ENCODE data around the gene CD82.
A peak's percentile ranks its signal among the peaks of the same experiment; 100 is the strongest.

CD82 gene

GRCh38 chr11:44589301-44589700 lies 23.8 kb downstream of the CD82 start:
- peaks cover 0 to 11% (median 5%) of the 10 kb centered on the region in 5 donors for H3K36me3 ChIP-seq (ENCODE audit: control insufficient read depth in 5 of 5, insufficient read depth in 5 of 5, low read length in 5 of 5)
- H3K27ac ChIP-seq (ENCODE audit: low read depth, low read length), result no peak overlapping the region
- no peak overlapping the region for H3K9ac ChIP-seq (ENCODE audit: low read length in 5 of 5)
- H3K27me3 ChIP-seq (ENCODE audit: control insufficient read depth in 5 of 5, insufficient read depth in 4 of 5, low read length in 5 of 5), result no peaks in the 10 kb centered on the region
- H3K4me3 ChIP-seq (ENCODE audit: low read depth in 1 of 5, low read length in 5 of 5), result no peak overlapping the region
- H3K4me1 ChIP-seq (ENCODE audit: control insufficient read depth in 5 of 5, insufficient read depth in 5 of 5, low read length in 5 of 5), result peaks cover 13 to 28% (median 19%) of the 10 kb centered on the region in 5 donors
- no peaks in the 10 kb centered on the region for H3K9me3 ChIP-seq (ENCODE audit: control insufficient read depth in 5 of 5, low read length in 5 of 5)

- no peaks in the 10 kb centered on the region for H3K27me3 ChIP-seq (ENCODE audit: control insufficient read depth in 5 of 5, insufficient read depth in 4 of 5, low read length in 5 of 5)
- H3K4me3 ChIP-seq (ENCODE audit: low read depth in 1 of 5, low read length in 5 of 5), result no peak overlapping the region
- peaks cover 10 to 25% (median 19%) of the 10 kb centered on the region in 5 donors for H3K4me1 ChIP-seq (ENCODE audit: control insufficient read depth in 5 of 5, insufficient read depth in 5 of 5, low read length in 5 of 5)
- H3K36me3 ChIP-seq (ENCODE audit: control insufficient read depth in 5 of 5, insufficient read depth in 5 of 5, low read length in 5 of 5), result peaks cover 0 to 11% (median 5%) of the 10 kb centered on the region in 5 donors
- no peaks in the 10 kb centered on the region for H3K9me3 ChIP-seq (ENCODE audit: control insufficient read depth in 5 of 5, low read length in 5 of 5)
- H3K27ac ChIP-seq (ENCODE audit: low read depth, low read length), result no peak overlapping the region
- no peak overlapping the region for H3K9ac ChIP-seq (ENCODE audit: low read length in 5 of 5)
These were observed 25.3 kb downstream of the CD82 start for GRCh38 chr11:44590769-44591168.

GRCh38 chr11:44591557-44591956 lies 26.1 kb downstream of the CD82 start:
- no peak overlapping the region for H3K4me3 ChIP-seq (ENCODE audit: low read depth in 1 of 5, low read length in 5 of 5)
- no peak overlapping the region for H3K9ac ChIP-seq (ENCODE audit: low read length in 5 of 5)
- no peaks in the 10 kb centered on the region for H3K27me3 ChIP-seq (ENCODE audit: control insufficient read depth in 5 of 5, insufficient read depth in 4 of 5, low read length in 5 of 5)
- no peak overlapping the region for H3K27ac ChIP-seq (ENCODE audit: low read depth, low read length)
- no peaks in the 10 kb centered on the region for H3K9me3 ChIP-seq (ENCODE audit: control insufficient read depth in 5 of 5, low read length in 5 of 5)
- H3K36me3 ChIP-seq (ENCODE audit: control insufficient read depth in 5 of 5, insufficient read depth in 5 of 5, low read length in 5 of 5), result peaks cover 0 to 11% (median 5%) of the 10 kb centered on the region in 5 donors
- H3K4me1 ChIP-seq (ENCODE audit: control insufficient read depth in 5 of 5, insufficient read depth in 5 of 5, low read length in 5 of 5), result peaks cover 11 to 33% (median 27%) of the 10 kb centered on the region in 5 donors

- Histone ChIP-seq H3K4me1 (ENCODE audit: control insufficient read depth in 5 of 5, insufficient read depth in 5 of 5, low read length in 5 of 5) (peaks cover 11 to 36% (median 33%) of the 10 kb centered on the region in 5 donors), H3K36me3 (ENCODE audit: control insufficient read depth in 5 of 5, insufficient read depth in 5 of 5, low read length in 5 of 5) (peaks cover 0 to 10% (median 5%) of the 10 kb centered on the region in 5 donors), H3K27ac (ENCODE audit: low read depth, low read length) (peak overlapping the region; percentile 74), H3K27me3 (ENCODE audit: control insufficient read depth in 5 of 5, insufficient read depth in 4 of 5, low read length in 5 of 5) (no peaks in the 10 kb centered on the region), H3K4me3 (ENCODE audit: low read depth in 1 of 5, low read length in 5 of 5) (no peak overlapping the region), H3K9ac (ENCODE audit: low read length in 5 of 5) (peak overlapping the region in 4 of 5 donors; percentile 30 to 48 (median 42)), H3K9me3 (ENCODE audit: control insufficient read depth in 5 of 5, low read length in 5 of 5) (no peaks in the 10 kb centered on the region)
These were observed 26.9 kb downstream of the CD82 start for GRCh38 chr11:44592125-44592940.

GRCh38 chr11:44593251-44593650 lies 27.8 kb downstream of the CD82 start:
- H3K4me3 ChIP-seq (ENCODE audit: low read depth in 1 of 5, low read length in 5 of 5), result no peak overlapping the region
- H3K36me3 ChIP-seq (ENCODE audit: control insufficient read depth in 5 of 5, insufficient read depth in 5 of 5, low read length in 5 of 5), result peaks cover 0 to 5% (median 0%) of the 10 kb centered on the region in 5 donors
- H3K27me3 ChIP-seq (ENCODE audit: control insufficient read depth in 5 of 5, insufficient read depth in 4 of 5, low read length in 5 of 5), result no peaks in the 10 kb centered on the region
- H3K9ac ChIP-seq (ENCODE audit: low read length in 5 of 5), result peak overlapping the region in 3 of 5 donors; percentile 15 to 43 (median 42)
- no peaks in the 10 kb centered on the region for H3K9me3 ChIP-seq (ENCODE audit: control insufficient read depth in 5 of 5, low read length in 5 of 5)
- peaks cover 11 to 44% (median 37%) of the 10 kb centered on the region in 5 donors for H3K4me1 ChIP-seq (ENCODE audit: control insufficient read depth in 5 of 5, insufficient read depth in 5 of 5, low read length in 5 of 5)
- peak overlapping the region; percentile 74 for H3K27ac ChIP-seq (ENCODE audit: low read depth, low read length)

GRCh38 chr11:44595006-44595405 lies 29.5 kb downstream of the CD82 start:
- H3K27me3 ChIP-seq (ENCODE audit: control insufficient read depth in 5 of 5, insufficient read depth in 4 of 5, low read length in 5 of 5), result peaks cover 0 to 2% (median 0%) of the 10 kb centered on the region in 5 donors
- H3K9me3 ChIP-seq (ENCODE audit: control insufficient read depth in 5 of 5, low read length in 5 of 5), result no peaks in the 10 kb centered on the region
- no peak overlapping the region for H3K27ac ChIP-seq (ENCODE audit: low read depth, low read length)
- H3K4me3 ChIP-seq (ENCODE audit: low read depth in 1 of 5, low read length in 5 of 5), result no peak overlapping the region
- no peak overlapping the region for H3K9ac ChIP-seq (ENCODE audit: low read length in 5 of 5)
- H3K4me1 ChIP-seq (ENCODE audit: control insufficient read depth in 5 of 5, insufficient read depth in 5 of 5, low read length in 5 of 5), result peaks cover 11 to 50% (median 37%) of the 10 kb centered on the region in 5 donors
- H3K36me3 ChIP-seq (ENCODE audit: control insufficient read depth in 5 of 5, insufficient read depth in 5 of 5, low read length in 5 of 5), result peaks cover 0 to under 1% (median 0%) of the 10 kb centered on the region in 5 donors

GRCh38 chr11:44595964-44596381 lies 30.5 kb downstream of the CD82 start:
- Histone ChIP-seq H3K27ac (ENCODE audit: low read depth, low read length) (no peak overlapping the region), H3K9me3 (ENCODE audit: control insufficient read depth in 5 of 5, low read length in 5 of 5) (no peaks in the 10 kb centered on the region), H3K36me3 (ENCODE audit: control insufficient read depth in 5 of 5, insufficient read depth in 5 of 5, low read length in 5 of 5) (peaks cover 0 to 6% (median 0%) of the 10 kb centered on the region in 5 donors), H3K4me3 (ENCODE audit: low read depth in 1 of 5, low read length in 5 of 5) (peak overlapping the region in 1 of 5 donors; percentile 28), H3K9ac (ENCODE audit: low read length in 5 of 5) (peak overlapping the region in 1 of 5 donors; percentile 30), H3K4me1 (ENCODE audit: control insufficient read depth in 5 of 5, insufficient read depth in 5 of 5, low read length in 5 of 5) (peaks cover 11 to 52% (median 40%) of the 10 kb centered on the region in 5 donors), H3K27me3 (ENCODE audit: control insufficient read depth in 5 of 5, insufficient read depth in 4 of 5, low read length in 5 of 5) (peaks cover 0 to 2% (median 0%) of the 10 kb centered on the region in 5 donors)

GRCh38 chr11:44596525-44597276 lies 31.2 kb downstream of the CD82 start:
- Histone ChIP-seq H3K36me3 (ENCODE audit: control insufficient read depth in 5 of 5, insufficient read depth in 5 of 5, low read length in 5 of 5) (peaks cover 0 to 6% (median 0%) of the 10 kb centered on the region in 5 donors), H3K27me3 (ENCODE audit: control insufficient read depth in 5 of 5, insufficient read depth in 4 of 5, low read length in 5 of 5) (peaks cover 0 to 2% (median 0%) of the 10 kb centered on the region in 5 donors), H3K4me1 (ENCODE audit: control insufficient read depth in 5 of 5, insufficient read depth in 5 of 5, low read length in 5 of 5) (peaks cover 11 to 54% (median 44%) of the 10 kb centered on the region in 5 donors), H3K9ac (ENCODE audit: low read length in 5 of 5) (peak overlapping the region in 1 of 5 donors; percentile 30), H3K4me3 (ENCODE audit: low read depth in 1 of 5, low read length in 5 of 5) (peak overlapping the region in 1 of 5 donors; percentile 28), H3K27ac (ENCODE audit: low read depth, low read length) (no peak overlapping the region), H3K9me3 (ENCODE audit: control insufficient read depth in 5 of 5, low read length in 5 of 5) (no peaks in the 10 kb centered on the region)

- no peak overlapping the region for H3K4me3 ChIP-seq (ENCODE audit: low read depth in 1 of 5, low read length in 5 of 5)
- no peak overlapping the region for H3K9ac ChIP-seq (ENCODE audit: low read length in 5 of 5)
- no peaks in the 10 kb centered on the region for H3K9me3 ChIP-seq (ENCODE audit: control insufficient read depth in 5 of 5, low read length in 5 of 5)
- H3K27me3 ChIP-seq (ENCODE audit: control insufficient read depth in 5 of 5, insufficient read depth in 4 of 5, low read length in 5 of 5), result peaks cover 0 to 2% (median 0%) of the 10 kb centered on the region in 5 donors
- H3K36me3 ChIP-seq (ENCODE audit: control insufficient read depth in 5 of 5, insufficient read depth in 5 of 5, low read length in 5 of 5), result peaks cover 0 to 6% (median 0%) of the 10 kb centered on the region in 5 donors
- peaks cover 6 to 50% (median 40%) of the 10 kb centered on the region in 5 donors for H3K4me1 ChIP-seq (ENCODE audit: control insufficient read depth in 5 of 5, insufficient read depth in 5 of 5, low read length in 5 of 5)
- H3K27ac ChIP-seq (ENCODE audit: low read depth, low read length), result no peak overlapping the region
These were observed 32.0 kb downstream of the CD82 start for GRCh38 chr11:44597358-44598012.

Data from subcutaneous abdominal adipose tissue (tissue), 5 donors.